ENCODE results near the gene SNU13. TPM values are rescaled to one million over a fixed set of nuclear protein-coding genes. Genes with fewer than 3 reads are reported as not detected.
"Not testable (repeated sequence)": the region's sequence is repeated elsewhere in the genome, so short reads cannot be mapped to it uniquely, and the experiment has no call there.

The SNU13 gene
- 100 to 1,000 TPM in 2 of 3 donors, 10 to 100 TPM in 1; 97.9 to 145 (median 127) TPM for total RNA-seq

GRCh38 chr22:41688365-41689211 is at the start of gene SNU13:
SNU13 (minus strand) TSS chr22:41688867; CDS start chr22:41688796, 71 bp downstream.
- DNase-seq (ENCODE audit: low spot score in 2 of 2) = peak; percentile 83 to 89
- H3K27ac ChIP-seq = peak within 1 kb of the TSS; percentile 97 to 98
- H3K27me3 ChIP-seq = no peaks in the 10 kb centered on the region
- intact Hi-C loops (cut with DNase I; ENCODE audit: low total_unique reads) = no loop called here
- peaks cover 0 to 6% of the 10 kb centered on the region in 2 donors for H3K4me1 ChIP-seq
- H3K9me3 ChIP-seq = no peaks in the 10 kb centered on the region
- TF ChIP-seq POLR2AphosphoS5 (IDR thresholded peaks at IDR 0.05) = peak; percentile 87 to 93 (median 90)
- TF ChIP-seq POLR2A (IDR thresholded peaks at IDR 0.05) = peak; percentile 40
- TF ChIP-seq CTCF (IDR thresholded peaks at IDR 0.05) = peak in 2 of 3 donors; percentile 11 to 26
- peak within 1 kb of the TSS; percentile 67 to 95 (median 81) for H3K4me3 ChIP-seq
- no peaks in the 10 kb centered on the region for H3K36me3 ChIP-seq

GRCh38 chr22:41733241-41733640 is 44.6 kb upstream of the SNU13 start:
- H3K36me3 ChIP-seq; DNase-seq (ENCODE audit: low spot score in 2 of 2); H3K4me1 ChIP-seq; H3K27me3 ChIP-seq; intact Hi-C loops (cut with DNase I; ENCODE audit: low total_unique reads); H3K4me3 ChIP-seq; H3K27ac ChIP-seq; H3K9me3 ChIP-seq: not testable (repeated sequence)

GRCh38 chr22:41732096-41732772 is 43.6 kb upstream of the SNU13 start:
- H3K27me3 ChIP-seq = no peaks in the 10 kb centered on the region
- H3K4me3 ChIP-seq = no peak overlapping the region
- TF ChIP-seq POLR2AphosphoS5 (IDR thresholded peaks at IDR 0.05) (no peak), CTCF (IDR thresholded peaks at IDR 0.05) (no peak), POLR2A (IDR thresholded peaks at IDR 0.05) (no peak)
- H3K4me1 ChIP-seq = no peaks in the 10 kb centered on the region
- intact Hi-C loops (cut with DNase I; ENCODE audit: low total_unique reads) = no loop called here
- no peaks in the 10 kb centered on the region for H3K9me3 ChIP-seq
- DNase-seq (ENCODE audit: low spot score in 2 of 2) = no peak
- H3K27ac ChIP-seq = no peak overlapping the region
- H3K36me3 ChIP-seq = no peaks in the 10 kb centered on the region

GRCh38 chr22:41731609-41732008 is 42.9 kb upstream of the SNU13 start:
- Histone ChIP-seq H3K4me3 (no peak overlapping the region), H3K9me3 (no peaks in the 10 kb centered on the region), H3K36me3 (no peaks in the 10 kb centered on the region), H3K4me1 (no peaks in the 10 kb centered on the region), H3K27me3 (no peaks in the 10 kb centered on the region), H3K27ac (no peak overlapping the region)
- no peak for TF ChIP-seq CTCF (IDR thresholded peaks at IDR 0.05)
- TF ChIP-seq POLR2AphosphoS5 (IDR thresholded peaks at IDR 0.05) = no peak
- TF ChIP-seq POLR2A (IDR thresholded peaks at IDR 0.05) = no peak
- no peak for DNase-seq (ENCODE audit: low spot score in 2 of 2)
- intact Hi-C loops (cut with DNase I; ENCODE audit: low total_unique reads) = no loop called here

- DNase-seq (ENCODE audit: low spot score in 2 of 2) = no peak
- Histone ChIP-seq H3K9me3 (no peaks in the 10 kb centered on the region), H3K27me3 (no peaks in the 10 kb centered on the region), H3K4me3 (no peak overlapping the region), H3K4me1 (no peaks in the 10 kb centered on the region), H3K27ac (no peak overlapping the region), H3K36me3 (no peaks in the 10 kb centered on the region)
- TF ChIP-seq CTCF (IDR thresholded peaks at IDR 0.05) (no peak), POLR2A (IDR thresholded peaks at IDR 0.05) (no peak)
- intact Hi-C loops (cut with DNase I; ENCODE audit: low total_unique reads) = no loop called here
Measured at GRCh38 chr22:41725510-41726110, 36.9 kb upstream of the SNU13 start.
